ENCODE measurements around the gene ATP10A.
"Not testable (repeated sequence)": the region's sequence is repeated elsewhere in the genome, so short reads cannot be mapped to it uniquely, and the experiment has no call there.

DNA sequence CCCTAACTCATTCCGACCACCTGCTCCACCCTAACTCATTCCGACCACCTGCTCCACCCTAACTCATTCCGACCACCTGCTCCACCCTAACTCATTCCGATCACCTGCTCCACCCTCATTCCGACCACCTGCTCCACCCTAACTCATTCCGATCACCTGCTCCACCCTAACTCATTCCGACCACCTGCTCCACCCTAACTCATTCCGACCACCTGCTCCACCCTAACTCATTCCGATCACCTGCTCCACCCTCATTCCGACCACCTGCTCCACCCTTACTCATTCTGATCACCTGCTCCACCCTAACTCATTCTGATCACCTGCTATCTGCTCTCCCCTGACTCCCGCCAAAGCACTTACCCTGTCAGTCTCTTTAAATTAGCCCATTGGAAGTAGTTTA, 104.5 kb downstream of the ATP10A start:
- TF ChIP-seq, protein P1, sequence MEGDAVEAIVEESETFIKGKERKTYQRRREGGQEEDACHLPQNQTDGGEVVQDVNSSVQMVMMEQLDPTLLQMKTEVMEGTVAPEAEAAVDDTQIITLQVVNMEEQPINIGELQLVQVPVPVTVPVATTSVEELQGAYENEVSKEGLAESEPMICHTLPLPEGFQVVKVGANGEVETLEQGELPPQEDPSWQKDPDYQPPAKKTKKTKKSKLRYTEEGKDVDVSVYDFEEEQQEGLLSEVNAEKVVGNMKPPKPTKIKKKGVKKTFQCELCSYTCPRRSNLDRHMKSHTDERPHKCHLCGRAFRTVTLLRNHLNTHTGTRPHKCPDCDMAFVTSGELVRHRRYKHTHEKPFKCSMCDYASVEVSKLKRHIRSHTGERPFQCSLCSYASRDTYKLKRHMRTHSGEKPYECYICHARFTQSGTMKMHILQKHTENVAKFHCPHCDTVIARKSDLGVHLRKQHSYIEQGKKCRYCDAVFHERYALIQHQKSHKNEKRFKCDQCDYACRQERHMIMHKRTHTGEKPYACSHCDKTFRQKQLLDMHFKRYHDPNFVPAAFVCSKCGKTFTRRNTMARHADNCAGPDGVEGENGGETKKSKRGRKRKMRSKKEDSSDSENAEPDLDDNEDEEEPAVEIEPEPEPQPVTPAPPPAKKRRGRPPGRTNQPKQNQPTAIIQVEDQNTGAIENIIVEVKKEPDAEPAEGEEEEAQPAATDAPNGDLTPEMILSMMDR (IDR thresholded peaks at IDR 0.05): not testable (repeated sequence)
- not testable (repeated sequence) for TF ChIP-seq POLR2A (IDR thresholded peaks at IDR 0.05)
